ENCODE data around the gene REV3L.
"Not testable (repeated sequence)": the region's sequence is repeated elsewhere in the genome, so short reads cannot be mapped to it uniquely, and the experiment has no call there.

REV3L gene

DNA sequence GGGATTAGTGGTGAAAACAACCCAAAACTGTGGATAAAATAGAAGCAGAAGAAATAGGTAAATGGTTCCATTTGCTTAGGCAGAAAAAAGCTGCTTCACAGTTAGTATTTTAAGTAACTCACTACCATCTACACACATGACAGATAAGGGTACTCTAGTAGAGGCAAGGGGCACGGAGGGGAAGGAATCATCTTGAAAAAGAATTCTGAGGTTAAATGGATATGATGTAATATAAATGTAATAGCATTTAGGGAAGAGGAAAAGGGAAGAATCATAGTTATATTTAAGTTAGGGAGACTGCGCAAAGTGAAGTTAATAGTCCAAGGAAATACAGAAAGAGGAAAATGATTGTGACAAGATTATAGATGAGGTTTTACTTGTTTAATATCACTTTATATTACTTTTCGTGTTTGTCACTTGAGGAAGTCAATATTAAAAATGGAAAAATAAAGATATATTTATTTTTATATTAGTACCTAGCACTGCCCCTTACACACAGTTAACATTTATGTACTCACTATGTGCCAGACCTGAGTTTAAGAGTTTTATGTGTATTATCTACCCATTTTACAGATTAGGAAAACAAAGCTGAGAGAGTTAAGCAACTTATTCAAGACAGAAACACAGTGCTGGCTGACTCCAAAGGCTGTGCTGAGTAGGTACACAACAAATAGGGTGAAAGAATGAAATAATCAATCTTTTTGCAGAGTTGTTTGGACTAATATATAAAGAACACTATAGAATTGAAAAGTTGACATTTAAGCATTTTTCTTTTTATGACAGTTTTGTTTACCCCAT lies 128.1 kb downstream of the REV3L start:
- no peak for DNase-seq

GRCh38 chr6:111353912-111354462 lies 129.0 kb downstream of the REV3L start:
- no peak for DNase-seq

DNA sequence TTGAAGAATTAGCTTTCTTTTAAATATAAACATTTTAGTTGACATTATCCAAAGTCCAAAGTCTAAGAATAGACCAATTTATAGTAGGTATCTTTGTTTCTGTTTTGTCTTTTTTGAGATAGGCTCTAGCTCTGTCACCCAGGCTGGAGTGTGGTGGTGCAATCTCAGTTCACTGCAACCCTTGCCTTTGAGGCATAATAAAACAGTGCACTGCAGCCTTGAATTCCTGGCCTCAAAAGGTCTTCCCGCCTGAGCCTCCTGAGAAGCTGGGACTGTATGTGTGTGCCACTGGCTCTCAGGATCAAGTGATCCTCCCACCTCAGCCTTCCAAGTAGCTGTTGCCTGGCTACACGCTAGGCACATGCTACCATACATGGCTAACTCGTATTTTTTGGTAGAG lies 135.4 kb downstream of the REV3L start:
- DNase-seq, result no peak

GRCh38 chr6:111342913-111343312 lies 140.1 kb downstream of the REV3L start:
- DNase-seq, result peak; percentile 34

DNA sequence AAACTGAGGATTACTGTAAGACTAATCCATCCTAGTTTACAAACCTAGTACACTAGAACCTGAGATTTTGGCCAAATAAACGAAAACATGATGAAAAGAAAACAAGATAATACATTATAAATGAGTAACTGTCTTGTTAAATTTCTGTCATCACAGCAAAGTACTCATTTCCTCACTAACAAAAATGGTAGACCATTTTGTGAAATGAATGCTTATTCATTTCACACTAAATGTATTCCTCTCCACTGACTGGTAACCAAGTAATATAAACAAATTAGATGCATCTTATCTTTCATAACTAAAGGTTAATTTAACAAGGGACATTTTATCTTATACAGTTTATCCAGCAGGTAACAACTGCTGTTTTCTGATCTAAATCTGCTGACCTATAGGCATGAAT lies 143.7 kb downstream of the REV3L start:
- peak; percentile 42 for DNase-seq

DNA sequence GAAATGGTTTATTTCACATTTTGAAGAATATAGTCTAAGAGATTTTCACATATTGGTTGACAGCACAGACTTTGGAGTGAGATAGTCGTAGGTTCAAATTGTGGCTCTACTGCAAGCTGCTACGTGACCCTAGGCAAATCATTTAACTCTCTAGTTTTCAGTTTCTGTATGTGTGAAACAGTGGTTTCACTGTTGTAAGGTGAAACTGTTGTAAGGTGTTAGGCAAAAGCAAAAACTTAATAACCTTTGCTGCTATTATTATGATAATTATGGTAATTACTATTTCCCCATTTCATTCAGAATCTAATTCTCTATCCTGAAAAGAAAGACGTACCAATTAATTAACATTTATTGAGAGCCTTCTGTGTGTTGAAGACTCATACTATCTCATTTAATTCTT lies 144.2 kb downstream of the REV3L start:
- peak; percentile 75 for DNase-seq

GRCh38 chr6:111337829-111338236 lies 145.2 kb downstream of the REV3L start:
- no peak for DNase-seq

GRCh38 chr6:111329882-111330633 lies 153.0 kb downstream of the REV3L start:
- DNase-seq, result peak; percentile 19

- DNase-seq, result no peak
These were observed 156.5 kb downstream of the REV3L start for GRCh38 chr6:111326563-111326962.

- DNase-seq, result no peak
These were observed 160.9 kb downstream of the REV3L start for GRCh38 chr6:111322145-111322544.

DNA sequence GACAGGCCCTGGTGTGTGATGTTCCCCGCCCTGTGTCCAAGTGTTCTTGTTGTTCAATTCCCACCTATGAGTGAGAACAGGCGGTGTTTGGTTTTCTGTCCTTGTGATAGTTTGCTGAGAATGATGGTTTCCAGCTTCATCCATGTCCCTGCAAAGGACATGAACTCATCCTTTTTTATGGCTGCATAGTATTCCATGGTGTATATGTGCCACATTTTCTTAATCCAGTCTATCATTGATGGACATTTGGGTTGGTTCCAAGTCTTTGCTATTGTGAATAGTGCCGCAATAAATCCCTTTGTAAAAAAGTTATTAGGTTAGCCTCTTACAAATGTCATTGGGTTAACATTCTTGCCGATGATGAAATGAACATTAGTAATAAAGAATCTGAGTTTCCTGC lies 175.1 kb downstream of the REV3L start:
- not testable (repeated sequence) for DNase-seq

- DNase-seq, result no peak
These were observed 175.7 kb downstream of the REV3L start for GRCh38 chr6:111307275-111307858.

GRCh38 chr6:111306104-111306888 lies 176.7 kb downstream of the REV3L start:
- DNase-seq, result no peak

DNA sequence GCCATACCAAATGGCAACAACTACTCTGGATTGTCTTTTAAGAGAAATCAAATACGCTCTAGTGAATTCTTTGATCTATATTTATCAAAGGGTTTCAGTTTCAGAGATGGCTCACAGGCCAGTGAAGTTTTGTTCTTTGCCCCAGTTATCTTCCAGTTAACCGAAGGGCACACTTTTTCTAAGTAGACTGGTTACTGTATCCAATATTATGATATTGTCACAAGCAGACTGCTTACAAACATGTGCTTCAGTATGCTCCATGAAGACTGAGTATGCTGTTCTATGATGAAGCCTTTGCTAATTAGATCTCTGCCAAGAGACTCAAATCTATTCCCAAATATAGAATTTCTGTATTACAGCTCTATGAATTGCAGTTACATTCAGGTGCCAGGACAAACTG lies 181.1 kb downstream of the REV3L start:
- peak; percentile 19 for DNase-seq

DNA sequence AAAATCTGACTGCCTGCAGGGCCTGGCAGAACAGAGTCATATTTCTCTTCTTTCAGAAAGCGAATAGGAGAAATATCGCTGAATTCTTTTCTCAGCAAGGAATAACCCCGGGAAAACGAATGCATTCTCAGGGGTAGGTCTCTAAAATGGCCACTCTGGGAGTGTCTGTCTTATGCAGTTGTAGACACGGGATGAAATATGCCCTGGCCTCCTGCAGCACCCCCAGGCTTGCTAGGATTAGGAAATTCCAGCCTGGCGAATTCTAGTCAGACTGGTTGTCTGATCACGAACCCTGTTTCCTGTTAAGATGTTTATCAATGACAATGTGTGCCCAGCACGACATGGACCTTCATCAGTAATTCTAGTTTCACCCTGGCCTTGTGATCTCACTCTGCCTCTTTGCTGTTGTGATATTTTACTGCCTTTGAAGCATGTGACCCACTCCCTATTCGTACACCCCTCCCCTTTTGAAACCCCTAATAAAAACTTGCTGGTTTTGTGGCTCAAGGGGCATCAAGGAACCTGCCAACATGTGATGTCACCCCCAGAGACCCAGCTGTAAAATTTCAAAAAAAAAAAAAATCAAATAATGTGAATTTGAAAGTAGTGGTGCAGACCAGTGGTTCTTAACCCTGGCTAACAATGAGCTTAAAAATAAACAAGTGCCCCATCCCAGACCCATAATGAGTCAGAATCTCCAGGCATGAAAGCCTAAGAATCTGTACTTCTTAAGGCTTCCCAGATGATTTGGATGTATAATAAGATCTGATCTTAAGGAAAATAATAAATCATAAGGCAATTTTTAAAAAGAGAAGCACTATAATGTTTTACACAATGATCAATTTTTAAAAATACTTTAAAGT lies 181.8 kb downstream of the REV3L start:
- not testable (repeated sequence) for DNase-seq

GRCh38 chr6:111297776-111298175 lies 185.2 kb downstream of the REV3L start:
- no peak for DNase-seq

DNA sequence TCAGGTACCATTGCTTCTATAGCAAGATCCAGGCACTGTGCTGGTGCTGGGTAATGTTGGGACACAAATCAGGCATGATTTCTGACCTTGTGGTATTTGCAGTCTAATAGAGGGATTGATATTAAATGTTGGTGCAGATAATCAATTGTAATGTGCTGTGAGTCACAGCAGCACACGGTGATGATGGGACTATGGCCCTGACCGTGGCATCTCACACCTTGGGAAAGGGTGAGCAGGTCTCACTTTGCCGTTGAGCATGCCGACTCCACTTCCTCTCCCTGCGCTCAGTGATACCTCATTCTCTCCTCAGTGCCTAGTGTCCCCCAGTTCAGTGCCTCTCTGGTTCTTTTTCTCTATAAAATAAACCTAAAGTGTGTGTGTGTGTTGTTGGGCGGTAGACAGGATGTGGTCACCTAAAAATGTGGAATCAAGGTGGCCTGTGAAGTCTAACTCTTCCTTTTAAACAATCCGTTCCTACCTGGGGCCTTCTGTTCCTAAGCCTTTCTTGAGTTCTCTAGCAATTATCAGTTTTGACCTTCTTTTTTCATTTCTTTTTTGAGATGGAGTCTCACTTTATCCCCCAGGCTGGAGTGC lies 188.5 kb downstream of the REV3L start:
- DNase-seq, result no peak

DNA sequence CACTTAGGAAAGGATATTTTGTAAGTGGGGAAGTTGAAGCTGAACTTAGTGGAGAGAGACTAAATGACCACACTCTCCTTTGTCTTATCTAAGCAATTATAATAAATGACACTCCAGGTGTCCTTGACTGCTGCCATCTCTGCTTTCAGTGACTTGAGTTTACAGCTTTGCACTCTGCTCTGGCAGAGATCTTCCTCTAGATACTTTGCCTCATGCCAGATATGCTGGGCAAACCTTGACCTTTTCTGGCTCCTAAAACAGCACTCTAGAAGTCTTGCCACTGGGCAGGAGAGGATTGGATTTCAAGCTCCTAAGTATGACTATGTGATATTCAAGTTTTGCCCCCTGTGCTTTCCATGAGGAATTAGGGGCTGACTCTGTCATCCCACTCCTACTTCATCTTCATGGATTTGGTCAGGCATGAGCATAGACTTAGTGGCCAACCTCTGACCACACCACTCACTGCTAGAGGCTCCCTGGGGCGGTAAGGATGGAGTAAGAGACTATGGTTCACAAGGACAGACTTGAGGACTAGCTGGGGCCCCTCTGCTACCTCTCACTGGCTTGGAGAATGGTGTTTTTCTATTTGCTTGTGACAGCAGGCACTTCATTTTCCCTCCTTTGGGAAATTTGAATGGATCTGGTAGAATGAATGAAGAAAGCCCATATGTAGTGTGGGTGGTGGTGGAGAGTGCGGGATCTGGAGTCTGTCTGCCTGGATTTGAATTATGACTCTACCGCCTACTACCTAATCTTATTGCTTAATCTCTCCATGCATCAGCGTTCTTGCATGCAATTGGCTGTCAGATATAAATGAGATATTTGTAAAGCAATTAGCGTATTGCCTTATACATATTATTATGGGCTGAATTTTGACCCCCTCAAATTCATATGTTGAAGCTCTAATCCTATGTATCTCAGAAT lies 191.4 kb downstream of the REV3L start:
- DNase-seq, result no peak

DNA sequence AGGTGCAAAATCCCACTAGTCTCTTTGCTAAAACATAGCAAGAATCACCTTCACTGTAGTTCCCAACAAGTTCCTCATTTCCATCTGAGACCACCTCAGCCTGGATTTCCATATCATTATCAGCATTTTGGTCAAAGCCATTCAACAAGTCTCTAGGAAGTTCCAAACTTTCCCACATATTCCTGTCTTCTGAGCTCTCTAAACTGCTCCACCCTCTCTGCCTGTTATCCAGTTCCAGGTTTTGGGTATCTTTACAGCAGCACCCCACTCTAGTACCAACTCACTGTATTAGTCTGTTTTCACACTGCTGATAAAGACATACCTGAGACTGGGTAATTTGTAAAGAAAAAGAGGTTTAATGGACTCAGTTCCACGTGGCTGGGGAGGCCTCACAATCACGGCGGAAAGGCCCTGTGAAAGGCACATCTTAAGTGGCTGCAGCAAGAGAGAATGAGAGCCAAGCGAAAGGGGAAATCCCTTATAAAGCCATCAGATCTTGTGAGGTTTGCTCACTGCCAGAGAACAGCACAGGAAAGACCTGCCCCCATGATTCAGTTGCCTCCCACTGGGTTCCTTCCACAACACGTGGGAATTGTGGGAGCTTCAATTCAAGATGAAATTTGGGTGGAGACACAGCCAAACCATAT lies 192.2 kb downstream of the REV3L start:
- DNase-seq, result peak; percentile 60

GRCh38 chr6:111284356-111284755 lies 198.7 kb downstream of the REV3L start:
- DNase-seq, result not testable (repeated sequence)

Data from activated CD4-positive, alpha-beta T cell treated with anti-CD3 and anti-CD28 coated beads, Interleukin-10, Interleukin-2, amounts not matched to agents 100 ng/mL and 50 ng/mL, durations not matched to agents 16 hours and 8 hours (primary cell).